Stomach (tissue), 9 donors: ENCODE data around the gene IFT22. TPM values are rescaled to one million over a fixed set of nuclear protein-coding genes. Genes with fewer than 3 reads are reported as not detected.

Experiments
- DNase-seq, 2 donors: peaks; one replicate each; pipeline versions ENCODE4 v3.0.0 to v3.0.0-alpha.2; 2013 to 2019
- H3K27ac ChIP-seq, 5 donors: fragments of 200-600 bp in 4 of 5; sonication (generic) in 4 of 5; one replicate each; pipeline ENCODE4 v1.5.1; 2013 to 2019; ENCODE audit warnings: mild to moderate bottlenecking in 1 of 5, moderate library complexity in 1 of 5
- H3K27me3 ChIP-seq, 3 donors: fragments of 200-600 bp; sonication (generic); one replicate each; pipeline ENCODE4 v1.5.1; 2017 to 2019; ENCODE audit warnings: mixed run types in 1 of 3
- H3K36me3 ChIP-seq, 4 donors: fragments of 200-600 bp; sonication (generic); 1 replicate in 3 of 4; 2 replicates in 1 of 4; pipeline ENCODE4 v1.5.1; 2016 to 2019
- H3K4me1 ChIP-seq, 4 donors: fragments of 200-600 bp; sonication (generic); one replicate each; pipeline ENCODE4 v1.5.1; 2016 to 2019
- H3K4me3 ChIP-seq, 4 donors: fragments of 200-600 bp; sonication (generic) in 3 of 4; one replicate each; pipeline ENCODE4 v1.5.1; 2016 to 2019; ENCODE audit warnings: mild to moderate bottlenecking in 1 of 4
- H3K9me3 ChIP-seq, 4 donors: fragments of 200-600 bp; sonication (generic); one replicate each; pipeline ENCODE4 v1.5.1; 2016 to 2019
- EP300 ChIP-seq: sonication (generic); formaldehyde crosslinking; IDR thresholded peaks from one replicate; pipeline ENCODE4 v1.6.1; 2017; ENCODE audit warnings: antibody characterized with exemption
- POLR2A ChIP-seq, 4 donors: fragments of 450-650 bp; IDR thresholded peaks; one replicate each; pipeline ENCODE4 v1.6.1; 2016; ENCODE audit warnings: antibody characterized with exemption in 4 of 4, control low read depth in 2 of 4, mild to moderate bottlenecking in 1 of 4, moderate library complexity in 1 of 4
- POLR2AphosphoS5 ChIP-seq, 3 donors: sonication (generic); formaldehyde crosslinking; IDR thresholded peaks; one replicate each; pipeline ENCODE4 v1.6.1; 2016; ENCODE audit warnings: antibody characterized with exemption in 3 of 3
- WGBS, 5 donors: extraction: QIAGEN DNeasy Blood & Tissue Kit in 3 of 5; methylation state at CpG; one replicate each; pipeline versions ENCODE4 v1.1.5 to v1.1.7; 2013 to 2018; 5-methylcytosine and 5-hydroxymethylcytosine counted together
- intact Hi-C: fragments of 100-400 bp; cut with DNase I; formaldehyde crosslinking; loops from one replicate; pipeline ENCODE4 v1.15.1; 2023; ENCODE audit warnings: low total_unique reads
- polyA plus RNA-seq, 3 donors: library from polyadenylated mRNA; stranded (reverse); fragments of 200-250 nt; gene quantifications; one replicate each; pipeline ENCODE4 v1.2.3, GENCODE V29; 2013
- total RNA-seq, 5 donors: library from RNA; depleted of rRNA; stranded (reverse); fragments of >200 nt; gene quantifications; one replicate each; pipeline versions ENCODE4 v1.1.0 to v1.2.3, GENCODE V29; 2014 to 2016
- TF ChIP-seq, protein P1 (sequence below), 7 experiments: fragments of 450-650 bp in 4 of 7; fragments of 200-600 bp in 3 of 7; sonication (generic) in 3 of 7; IDR thresholded peaks; one replicate each; pipeline ENCODE4 v1.5.1; 2016 to 2019; ENCODE audit warnings: antibody characterized with exemption in 7 of 7, control low read depth in 2 of 7, mild to moderate bottlenecking in 1 of 7
- donor health status: healthy with polysubstance abuse.
- donor health status: Bipolar disorder and iron deficiency.
- donor health status: healthy.

The IFT22 gene
- total and polyA plus RNA-seq, 8 donors = 4.6 to 36.4 (median 17.9) TPM

DNA sequence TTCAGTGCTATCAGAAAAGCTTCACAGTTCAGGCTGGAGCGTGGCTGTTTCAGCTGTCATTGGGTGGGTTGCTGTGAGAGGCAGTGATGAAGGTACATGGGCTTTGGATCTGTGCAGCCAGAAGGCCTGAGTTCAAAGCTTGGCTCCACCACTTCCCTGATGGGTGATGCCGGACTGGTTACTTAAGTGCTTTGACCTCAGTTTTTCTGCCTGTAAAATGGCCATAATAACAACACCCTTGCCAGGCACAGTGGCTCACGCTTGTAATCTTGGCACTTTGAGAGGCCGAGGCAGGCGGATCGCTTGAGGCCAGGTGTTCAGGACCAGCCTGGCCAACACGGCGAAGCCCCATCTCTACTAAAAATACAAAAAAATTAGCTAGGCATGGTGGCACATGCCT is 10.4 kb upstream of the IFT22 start:
- Histone ChIP-seq H3K27ac (no peak overlapping the region), H3K27me3 (peaks cover 0 to 38% (median 0%) of the 10 kb centered on the region in 3 donors), H3K36me3 (no peaks in the 10 kb centered on the region), H3K4me1 (no peaks in the 10 kb centered on the region), H3K4me3 (no peak overlapping the region), H3K9me3 (no peaks in the 10 kb centered on the region)
- no peak for DNase-seq
- TF ChIP-seq POLR2AphosphoS5 (IDR thresholded peaks at IDR 0.05) (no peak), EP300 (no peak), POLR2A (IDR thresholded peaks at IDR 0.05) (no peak)
- TF ChIP-seq, protein P1, sequence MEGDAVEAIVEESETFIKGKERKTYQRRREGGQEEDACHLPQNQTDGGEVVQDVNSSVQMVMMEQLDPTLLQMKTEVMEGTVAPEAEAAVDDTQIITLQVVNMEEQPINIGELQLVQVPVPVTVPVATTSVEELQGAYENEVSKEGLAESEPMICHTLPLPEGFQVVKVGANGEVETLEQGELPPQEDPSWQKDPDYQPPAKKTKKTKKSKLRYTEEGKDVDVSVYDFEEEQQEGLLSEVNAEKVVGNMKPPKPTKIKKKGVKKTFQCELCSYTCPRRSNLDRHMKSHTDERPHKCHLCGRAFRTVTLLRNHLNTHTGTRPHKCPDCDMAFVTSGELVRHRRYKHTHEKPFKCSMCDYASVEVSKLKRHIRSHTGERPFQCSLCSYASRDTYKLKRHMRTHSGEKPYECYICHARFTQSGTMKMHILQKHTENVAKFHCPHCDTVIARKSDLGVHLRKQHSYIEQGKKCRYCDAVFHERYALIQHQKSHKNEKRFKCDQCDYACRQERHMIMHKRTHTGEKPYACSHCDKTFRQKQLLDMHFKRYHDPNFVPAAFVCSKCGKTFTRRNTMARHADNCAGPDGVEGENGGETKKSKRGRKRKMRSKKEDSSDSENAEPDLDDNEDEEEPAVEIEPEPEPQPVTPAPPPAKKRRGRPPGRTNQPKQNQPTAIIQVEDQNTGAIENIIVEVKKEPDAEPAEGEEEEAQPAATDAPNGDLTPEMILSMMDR (IDR thresholded peaks at IDR 0.05) = no peak
- 92 to 96% (median 93%) methylated on average over 8 of the region's 8 CpGs for WGBS, 5 donors
- intact Hi-C loops = no loop called here

DNA sequence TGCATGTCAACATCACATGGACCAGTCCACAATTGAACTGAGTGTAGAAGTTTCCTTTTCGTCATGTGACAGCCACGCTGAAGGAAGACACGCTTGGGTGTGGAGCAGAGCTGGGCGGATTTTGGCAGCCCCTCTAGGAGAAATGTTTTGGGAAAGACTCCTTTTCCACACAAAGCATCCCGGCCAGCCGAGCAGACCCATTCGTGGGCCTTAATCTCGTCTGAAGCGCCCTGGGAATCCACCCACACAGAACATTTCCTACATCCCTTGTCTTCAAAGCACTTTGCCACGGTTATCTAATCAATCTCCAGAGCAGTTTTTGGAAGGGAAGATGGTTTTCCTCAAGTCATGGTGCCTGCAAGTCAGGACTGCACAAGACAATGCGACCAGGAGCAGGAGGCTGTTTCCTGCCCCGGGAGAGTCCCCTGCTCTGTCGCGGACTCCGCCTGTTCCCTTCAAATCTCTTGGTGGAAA is 8.4 kb upstream of the IFT22 start:
- 45 to 60% (median 56%) methylated on average over 15 of the region's 15 CpGs for WGBS, 5 donors
- intact Hi-C loops = no loop called here

DNA sequence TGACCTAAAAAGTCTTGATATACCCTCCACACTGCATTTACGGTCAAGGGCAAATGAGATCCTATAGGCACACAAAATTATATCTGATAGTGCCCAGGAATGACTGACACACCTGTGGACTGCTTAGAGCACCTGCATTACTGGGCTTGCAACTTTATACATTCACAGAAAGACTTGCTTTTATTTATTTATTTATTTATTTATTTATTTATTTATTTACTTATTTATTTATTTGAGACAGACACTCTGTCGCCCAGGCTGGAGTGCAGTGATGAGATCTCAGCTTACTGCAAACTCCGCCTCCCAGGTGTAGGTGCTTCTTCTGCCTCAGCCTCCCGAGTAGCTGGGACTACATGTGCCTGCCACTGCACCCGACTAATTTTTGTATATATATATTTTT is 6.5 kb upstream of the IFT22 start:
- H3K27me3 ChIP-seq = peaks cover 0 to 39% (median 0%) of the 10 kb centered on the region in 3 donors
- H3K4me3 ChIP-seq = no peak overlapping the region
- no peak for TF ChIP-seq POLR2A (IDR thresholded peaks at IDR 0.05)
- no peak for DNase-seq
- H3K9me3 ChIP-seq = no peaks in the 10 kb centered on the region
- H3K27ac ChIP-seq = no peak overlapping the region
- no peaks in the 10 kb centered on the region for H3K4me1 ChIP-seq
- 75 to 90% (median 82%) methylated on average over 5 of the region's 5 CpGs for WGBS, 5 donors
- H3K36me3 ChIP-seq = no peaks in the 10 kb centered on the region
- intact Hi-C loops = no loop called here

More for the DNA sequence above, 8.4 kb upstream of the IFT22 start:
- Histone ChIP-seq H3K4me1 (no peaks in the 10 kb centered on the region), H3K27ac (no peak overlapping the region), H3K27me3 (peaks cover 0 to 44% (median 0%) of the 10 kb centered on the region in 3 donors), H3K9me3 (no peaks in the 10 kb centered on the region), H3K36me3 (no peaks in the 10 kb centered on the region), H3K4me3 (no peak overlapping the region)
- DNase-seq = peak in 1 of 2 donors; percentile 48
- TF ChIP-seq, protein P1 (IDR thresholded peaks at IDR 0.05) = no peak
- TF ChIP-seq POLR2A (IDR thresholded peaks at IDR 0.05) (no peak), EP300 (no peak), POLR2AphosphoS5 (IDR thresholded peaks at IDR 0.05) (no peak)

DNA sequence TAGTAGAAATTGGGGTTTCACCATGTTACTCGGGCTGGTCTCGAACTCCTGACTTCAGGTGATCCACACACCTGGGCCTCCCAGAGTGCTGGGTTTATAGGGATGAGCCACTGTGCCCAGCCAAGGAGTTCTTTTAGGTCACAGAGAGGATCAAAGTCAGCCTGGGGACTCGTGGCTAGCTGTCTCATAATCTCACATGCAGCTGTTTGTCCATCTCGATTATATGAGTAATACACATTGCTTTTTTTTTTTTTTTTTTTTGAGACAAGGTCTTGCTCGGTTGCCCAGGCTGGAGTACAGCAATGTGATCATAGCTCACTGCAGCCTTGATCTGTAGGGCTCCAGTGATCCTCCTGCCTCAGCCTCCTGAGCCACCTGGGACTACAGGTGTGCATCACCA is 2.2 kb downstream of the IFT22 start:
- WGBS, 5 donors = 55 to 67% (median 60%) methylated on average over 5 of the region's 5 CpGs
- no peak for DNase-seq
- TF ChIP-seq POLR2A (IDR thresholded peaks at IDR 0.05) (no peak), EP300 (no peak), POLR2AphosphoS5 (IDR thresholded peaks at IDR 0.05) (no peak)
- TF ChIP-seq, protein P1 (IDR thresholded peaks at IDR 0.05) = no peak
- no peaks in the 10 kb centered on the region for H3K9me3 ChIP-seq
- H3K27ac ChIP-seq = no peak overlapping the region
- H3K4me1 ChIP-seq = peaks cover 6 to 18% (median 15%) of the 10 kb centered on the region in 4 donors
- no peak overlapping the region for H3K4me3 ChIP-seq
- intact Hi-C loops = no loop called here
- peaks cover 9 to 45% (median 41%) of the 10 kb centered on the region in 4 donors for H3K36me3 ChIP-seq
- H3K27me3 ChIP-seq = no peaks in the 10 kb centered on the region

DNA sequence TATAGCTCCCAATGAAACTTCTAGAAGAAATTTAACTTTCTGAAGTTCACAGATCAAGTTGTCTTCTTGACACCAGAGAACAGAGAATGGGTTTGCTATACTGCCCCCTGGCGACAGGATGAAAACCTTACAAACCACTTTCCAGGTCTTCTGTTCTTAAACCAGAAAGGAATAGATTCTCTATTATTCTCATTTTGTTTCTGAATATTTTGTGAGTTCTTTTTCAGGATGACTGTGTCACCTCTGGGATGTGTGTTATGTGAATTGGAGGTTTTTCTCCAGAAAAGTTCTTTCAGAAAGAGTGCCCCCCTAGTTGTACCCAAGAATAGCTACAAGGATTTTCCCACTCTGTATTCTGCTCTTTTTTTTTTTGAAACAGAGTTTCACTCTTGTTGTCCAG is 6.3 kb downstream of the IFT22 start:
- WGBS, 5 donors = 0 to 8% (median 5%) methylated on average over 1 of the region's 1 CpG
- H3K4me3 ChIP-seq = no peak overlapping the region
- no peak overlapping the region for H3K27ac ChIP-seq
- peaks cover 9 to 48% (median 43%) of the 10 kb centered on the region in 4 donors for H3K36me3 ChIP-seq
- no peaks in the 10 kb centered on the region for H3K27me3 ChIP-seq
- intact Hi-C loops = no loop called here
- TF ChIP-seq POLR2AphosphoS5 (IDR thresholded peaks at IDR 0.05) = no peak
- TF ChIP-seq, protein P1 (IDR thresholded peaks at IDR 0.05) = peak in 4 of 7 experiments; percentile 20 to 56 (median 40)
- peak; percentile 33 to 68 for DNase-seq
- peaks cover 0 to 4% (median 0%) of the 10 kb centered on the region in 4 donors for H3K4me1 ChIP-seq
- H3K9me3 ChIP-seq = peaks cover 0 to 9% (median 8%) of the 10 kb centered on the region in 4 donors
